GM19023 (cell line): ENCODE data around the gene GRIK5.

ENCODE experiments used
- ATAC-seq: cut with Tn5 transposase; IDR thresholded peaks from one replicate; pipeline ENCODE4 v1.9.1; 2021; ENCODE audit warnings: mild to moderate bottlenecking, moderate library complexity; ENCODE audit not compliant: unreplicated experiment

The GRIK5 gene

GRCh38 chr19:42095142-42095813 is 25.3 kb upstream of the GRIK5 start:
- no peak for ATAC-seq

GRCh38 chr19:42093926-42094325 is 23.9 kb upstream of the GRIK5 start:
- ATAC-seq: no peak

- no peak for ATAC-seq
Observed at GRCh38 chr19:42093505-42093904, 23.5 kb upstream of the GRIK5 start.

- no peak for ATAC-seq
Observed at GRCh38 chr19:42092350-42092749, 22.3 kb upstream of the GRIK5 start.

- no peak for ATAC-seq
Observed at GRCh38 chr19:42091742-42092141, 21.7 kb upstream of the GRIK5 start.

- ATAC-seq: no peak
Observed at GRCh38 chr19:42091300-42091699, 21.3 kb upstream of the GRIK5 start.

- ATAC-seq: no peak
Observed at GRCh38 chr19:42090672-42091071, 20.7 kb upstream of the GRIK5 start.

- no peak for ATAC-seq
Observed at GRCh38 chr19:42089772-42090171, 19.8 kb upstream of the GRIK5 start.

GRCh38 chr19:42089191-42089750 is 19.3 kb upstream of the GRIK5 start:
- ATAC-seq: no peak

GRCh38 chr19:42088471-42089190 is 18.6 kb upstream of the GRIK5 start:
- ATAC-seq: no peak

GRCh38 chr19:42086770-42087550 is 17.0 kb upstream of the GRIK5 start:
- ATAC-seq: no peak

- ATAC-seq: no peak
Observed at GRCh38 chr19:42086188-42086736, 16.3 kb upstream of the GRIK5 start.

- ATAC-seq: no peak
Observed at GRCh38 chr19:42083537-42083936, 13.5 kb upstream of the GRIK5 start.

GRCh38 chr19:42081584-42082203 is 11.7 kb upstream of the GRIK5 start:
- ATAC-seq: no peak

GRCh38 chr19:42080764-42081375 is 10.9 kb upstream of the GRIK5 start:
- ATAC-seq: no peak

GRCh38 chr19:42079886-42080763 is 10.1 kb upstream of the GRIK5 start:
- no peak for ATAC-seq

GRCh38 chr19:42079276-42079669 is 9.3 kb upstream of the GRIK5 start:
- no peak for ATAC-seq

- ATAC-seq: no peak
Observed at GRCh38 chr19:42078538-42079275, 8.7 kb upstream of the GRIK5 start.

GRCh38 chr19:42078058-42078457 is 8.1 kb upstream of the GRIK5 start:
- ATAC-seq: no peak
